SK-N-DZ (cell line): Measurements from ENCODE around the gene NDRG2.
"Not testable (repeated sequence)": the region's sequence is repeated elsewhere in the genome, so short reads cannot be mapped to it uniquely, and the experiment has no call there.

Experiments
- DNase-seq: peaks from one replicate; pipeline ENCODE4 v3.0.0-alpha.2; 2015; ENCODE audit warnings: low spot score

The NDRG2 gene

DNA sequence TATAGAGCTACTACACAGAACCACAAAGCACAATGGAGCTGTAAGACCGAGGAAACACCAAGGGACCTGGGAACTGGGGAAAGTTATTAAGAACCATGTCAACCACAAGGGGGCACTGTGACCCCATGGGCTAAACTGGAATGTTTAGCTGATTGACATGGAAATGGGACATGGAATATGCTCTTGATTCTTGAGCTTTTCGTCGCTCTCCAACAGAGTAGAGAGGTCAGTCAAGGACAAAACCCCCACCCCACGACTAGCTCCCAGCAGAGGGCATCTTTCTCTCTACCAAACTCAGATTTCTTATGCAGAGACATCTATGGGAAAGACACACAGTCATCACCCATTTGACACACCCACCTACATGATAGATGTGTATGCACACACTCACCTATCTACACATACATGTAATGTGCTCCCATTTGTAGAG, 10.1 kb downstream of the NDRG2 start:
- DNase-seq: peak; percentile 84

- no peak for DNase-seq
Measured at GRCh38 chr14:21011136-21011535, 13.7 kb downstream of the NDRG2 start.

GRCh38 chr14:21009721-21010120, 15.1 kb downstream of the NDRG2 start:
- DNase-seq: not testable (repeated sequence)

GRCh38 chr14:21003788-21004346, 21.0 kb downstream of the NDRG2 start:
- peak; percentile 35 for DNase-seq

- DNase-seq: no peak
Measured at GRCh38 chr14:21001218-21001617, 23.6 kb downstream of the NDRG2 start.

DNA sequence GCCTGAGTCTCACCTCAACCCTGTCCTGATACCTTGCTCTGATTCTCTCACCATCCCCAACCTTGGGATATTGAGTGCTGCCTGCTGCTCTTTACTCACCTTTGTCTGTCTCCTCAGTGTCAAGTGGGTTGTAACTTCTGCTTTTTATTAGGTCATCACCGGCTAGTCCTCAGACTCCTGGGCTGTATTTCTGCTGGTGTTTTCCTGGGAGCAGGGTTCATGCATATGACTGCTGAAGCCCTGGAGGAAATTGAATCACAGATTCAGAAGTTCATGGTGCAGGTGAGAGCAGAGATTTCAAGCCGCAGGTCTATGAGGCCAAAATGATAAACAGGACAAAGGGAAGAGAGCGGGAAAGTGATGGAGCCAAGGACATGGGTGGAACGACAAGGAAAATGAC, 25.3 kb downstream of the NDRG2 start:
- DNase-seq: no peak

- DNase-seq: no peak
Measured at GRCh38 chr14:20998674-20999366, 26.0 kb downstream of the NDRG2 start, which contains the start of gene SLC39A2. Gene SLC39A2 (plus strand): TSS chr14:20999293. CDS start chr14:20999447, 154 bp downstream.

- no peak for DNase-seq
Measured at GRCh38 chr14:20998139-20998538, 26.7 kb downstream of the NDRG2 start.

- no peak for DNase-seq
Measured at GRCh38 chr14:20997564-20997963, 27.3 kb downstream of the NDRG2 start.

- DNase-seq: no peak
Measured at GRCh38 chr14:20997115-20997514, 27.7 kb downstream of the NDRG2 start.

- no peak for DNase-seq
Measured at GRCh38 chr14:20996521-20996920, 28.3 kb downstream of the NDRG2 start.

DNA sequence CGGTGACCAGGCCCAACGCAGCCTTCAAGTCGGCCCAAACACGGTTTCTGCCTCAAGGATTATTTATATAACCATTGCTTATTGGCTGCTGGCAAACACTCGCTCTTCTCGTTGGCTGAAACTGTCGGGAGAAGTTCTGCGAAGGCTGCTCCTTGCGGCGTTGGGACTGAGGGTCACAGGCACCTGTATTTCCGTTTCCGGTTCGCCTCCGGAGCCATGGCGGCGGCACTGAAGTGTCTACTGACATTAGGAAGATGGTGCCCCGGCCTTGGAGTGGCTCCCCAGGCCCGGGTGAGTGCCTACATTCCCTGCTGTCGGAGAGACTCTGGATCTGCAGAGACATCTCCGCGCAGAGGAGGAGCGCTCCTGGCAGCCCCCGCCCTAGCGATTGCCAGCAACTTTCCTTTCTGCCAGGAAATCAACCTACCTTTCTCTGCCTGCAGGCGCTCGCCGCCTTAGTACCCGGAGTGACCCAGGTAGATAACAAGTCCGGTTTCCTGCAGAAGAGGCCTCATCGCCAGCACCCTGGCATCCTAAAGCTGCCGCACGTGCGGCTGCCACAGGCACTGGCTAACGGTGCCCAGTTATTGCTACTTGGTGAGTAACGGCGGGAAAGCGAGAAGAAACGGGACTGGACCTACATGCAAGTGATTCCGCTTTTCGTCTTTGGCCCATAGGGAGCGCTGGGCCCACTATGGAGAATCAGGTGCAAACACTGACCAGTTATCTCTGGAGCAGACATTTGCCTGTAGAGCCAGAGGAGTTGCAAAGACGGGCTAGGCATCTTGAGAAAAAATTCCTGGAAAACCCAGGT, 34.9 kb downstream of the NDRG2 start, which contains the start of gene METTL17:
TSS of gene METTL17 (plus strand) at position 194 of the 814 bp plus-strand sequence. CDS start at position 217, 23 bp downstream.
- DNase-seq: peak; percentile 96

GRCh38 chr14:20989471-20989786, 35.4 kb downstream of the NDRG2 start:
- DNase-seq: no peak

GRCh38 chr14:20988717-20989470, 36.0 kb downstream of the NDRG2 start:
- DNase-seq: no peak

- DNase-seq: no peak
Measured at GRCh38 chr14:20986811-20987210, 38.0 kb downstream of the NDRG2 start.

DNA sequence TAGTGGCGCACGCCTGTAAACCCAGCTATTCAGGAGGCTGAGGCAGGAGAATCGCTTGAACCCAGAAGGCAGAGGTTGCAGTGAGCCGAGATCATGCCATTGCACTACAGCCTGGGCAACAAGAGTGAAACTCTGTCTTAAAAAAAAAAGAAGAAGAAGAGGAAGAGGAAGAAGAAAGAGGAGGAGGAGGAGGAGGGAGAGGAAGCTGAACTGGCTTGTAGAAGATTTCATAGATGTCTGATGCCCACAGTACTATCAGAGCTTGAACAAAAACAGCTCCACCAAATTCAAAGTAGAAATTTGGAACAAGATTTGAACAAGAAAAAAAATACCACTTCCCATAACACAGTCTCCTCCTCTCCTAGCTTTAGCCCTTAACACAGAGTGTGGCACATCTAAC, 39.2 kb downstream of the NDRG2 start:
- not testable (repeated sequence) for DNase-seq

GRCh38 chr14:20982646-20983369, 42.1 kb downstream of the NDRG2 start:
- DNase-seq: no peak

- no peak for DNase-seq
Measured at GRCh38 chr14:20980906-20981305, 44.0 kb downstream of the NDRG2 start.

GRCh38 chr14:20978687-20979086, 46.2 kb downstream of the NDRG2 start:
- DNase-seq: no peak

DNA sequence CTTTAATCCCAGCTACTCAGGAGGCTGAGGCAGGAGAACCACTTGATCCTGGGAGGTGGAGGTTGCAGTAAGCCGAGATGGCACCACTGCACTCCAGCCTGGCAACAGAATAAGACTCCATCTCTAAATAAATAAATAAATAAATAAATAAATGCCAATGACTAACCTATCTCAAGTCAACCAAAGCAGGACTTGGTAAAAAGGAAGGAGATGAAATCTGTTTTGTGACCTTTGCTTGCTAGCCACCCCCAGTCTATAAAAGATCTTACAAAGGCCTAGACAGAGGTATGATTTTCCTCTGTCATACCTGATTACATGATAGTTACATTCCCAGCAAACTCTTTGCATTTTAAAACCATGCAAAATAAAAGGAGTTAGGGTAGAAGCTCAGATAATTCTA, 48.6 kb downstream of the NDRG2 start:
- no peak for DNase-seq

DNA sequence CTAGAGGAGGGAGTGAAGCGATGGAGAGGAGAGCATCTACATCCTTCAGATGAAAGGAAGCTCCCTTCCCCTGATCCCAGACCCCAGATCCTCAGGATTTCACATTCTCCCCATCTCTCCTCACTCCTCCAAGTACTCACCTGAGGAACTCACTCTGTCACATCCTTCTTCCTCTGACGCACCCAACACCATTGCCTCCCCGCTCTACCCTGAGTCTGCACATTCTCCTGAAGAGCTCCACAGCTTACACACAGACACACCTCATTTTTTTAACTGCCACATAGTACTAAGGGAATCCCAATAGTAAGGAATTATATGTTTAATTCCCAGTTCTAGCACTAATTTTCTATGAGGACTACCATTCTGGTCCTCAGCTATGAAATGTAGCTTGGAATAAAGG, 51.4 kb downstream of the NDRG2 start:
- no peak for DNase-seq
